COLO668 (cell line): ENCODE measurements around the gene DNAJC2.

Experiments
- DNase-seq: peaks from one replicate; lab custom pipeline; 2025; ENCODE audit not compliant: unreplicated experiment; lab: John Stamatoyannopoulos, UW

The DNAJC2 gene

GRCh38 chr7:103344453-103345149 is at the start of gene DNAJC2:
DNAJC2 (minus strand) TSS chr7:103344767; CDS start chr7:103344622, 145 bp downstream.
- peak; percentile 89 for DNase-seq

GRCh38 chr7:103391976-103392375 is 47.4 kb upstream of the DNAJC2 start:
- DNase-seq, result no peak

GRCh38 chr7:103391150-103391549 is 46.6 kb upstream of the DNAJC2 start:
- no peak for DNase-seq

- no peak for DNase-seq
Observed at GRCh38 chr7:103389263-103389662, 44.7 kb upstream of the DNAJC2 start.

- no peak for DNase-seq
Observed at GRCh38 chr7:103388469-103389140, 44.0 kb upstream of the DNAJC2 start.

- DNase-seq, result no peak
Observed at GRCh38 chr7:103387242-103387641, 42.7 kb upstream of the DNAJC2 start.

GRCh38 chr7:103382032-103382402 is 37.5 kb upstream of the DNAJC2 start:
- DNase-seq, result no peak

GRCh38 chr7:103381280-103382031 is 36.9 kb upstream of the DNAJC2 start:
- DNase-seq, result no peak

GRCh38 chr7:103380395-103381191 is 36.0 kb upstream of the DNAJC2 start:
- no peak for DNase-seq

- no peak for DNase-seq
Observed at GRCh38 chr7:103379270-103379975, 34.9 kb upstream of the DNAJC2 start.

GRCh38 chr7:103373866-103374643 is 29.5 kb upstream of the DNAJC2 start:
- DNase-seq, result no peak

- DNase-seq, result no peak
Observed at GRCh38 chr7:103369432-103369831, 24.9 kb upstream of the DNAJC2 start.

GRCh38 chr7:103349805-103350204 is 5.2 kb upstream of the DNAJC2 start:
- DNase-seq, result no peak

GRCh38 chr7:103348959-103349358 is 4.4 kb upstream of the DNAJC2 start:
- DNase-seq, result no peak

- peak; percentile 13 for DNase-seq
Observed at GRCh38 chr7:103348452-103348851, 3.9 kb upstream of the DNAJC2 start.

- peak; percentile 86 for DNase-seq
Observed at GRCh38 chr7:103347507-103348267, 3.1 kb upstream of the DNAJC2 start, which contains the start of gene PSMC2. PSMC2 (plus strand) TSS chr7:103347643; CDS start chr7:103347712, 69 bp downstream.

GRCh38 chr7:103346396-103346795 is 1.8 kb upstream of the DNAJC2 start:
- DNase-seq, result no peak

- peak; percentile 27 for DNase-seq
Observed at GRCh38 chr7:103343758-103344452, 662 bp downstream of the DNAJC2 start.
